ENCODE data around the gene FBXO36. TPM values are rescaled to one million over a fixed set of nuclear protein-coding genes. Genes with fewer than 3 reads are reported as not detected.

Gene FBXO36
- total and polyA plus RNA-seq, 2 donors (not counting 3 experiments of a cell fraction or from before 2014, with no cell fraction given): 0.53 to 1.2 TPM

GRCh38 chr2:229899604-229900003, 22.7 kb upstream of the FBXO36 start:
- DNase-seq (ENCODE audit: low read depth, low spot score) (no peak), FAIRE-seq (no peak)
- Histone ChIP-seq H3K27me3 (ENCODE audit: control insufficient read depth in 2 of 2, insufficient read depth in 2 of 2, low read length in 2 of 2) (no peaks in the 10 kb centered on the region), H3K9me1 (replicated peaks; ENCODE audit: control insufficient read depth, extremely low read depth, insufficient read depth, low read length) (no peaks in the 10 kb centered on the region), H3K27ac (ENCODE audit: insufficient read depth, low read depth, low read length) (no peak overlapping the region), H3K9ac (replicated peaks; ENCODE audit: extremely low read depth, insufficient read depth, low read length) (no peak overlapping the region), H3K79me2 (ENCODE audit: control insufficient read depth, insufficient read depth, low read length) (peaks cover 98% of the 10 kb centered on the region), H4K20me1 (replicated peaks; ENCODE audit: control insufficient read depth, extremely low read depth, insufficient read depth, low read length) (peaks cover 15% of the 10 kb centered on the region), H3K4me1 (ENCODE audit: control insufficient read depth, extremely low read depth, insufficient read depth, low read length) (peaks cover 9% of the 10 kb centered on the region), H3K4me2 (ENCODE audit: insufficient read depth, low read length) (no peak overlapping the region), H3K36me3 (ENCODE audit: control insufficient read depth in 2 of 2, extremely low read depth in 1 of 2, insufficient read depth in 2 of 2, low read length in 2 of 2) (peaks cover 0 to 2% of the 10 kb centered on the region in 2 experiments), H3K4me3 (replicated peaks in 1 of 3; ENCODE audit: insufficient read depth in 1 of 3, low read depth in 1 of 3, low read length in 3 of 3) (no peak overlapping the region), H2AFZ (ENCODE audit: low read depth, low read length) (no peak overlapping the region), H3K9me3 (replicated peaks; ENCODE audit: control insufficient read depth, insufficient read depth, low read length) (no peaks in the 10 kb centered on the region)
- ChIA-PET POLR2A (no interaction called here), CTCF (interaction anchor here (1.1 to 1.6 kb wide), 3 partner anchors 12 to 98 kb away, joined by 4 read pairs; no protein-coding TSS in a partner anchor)
- intact Hi-C loops (cut with micrococcal nuclease): no loop called here
- no TSS peak for BruUV-seq (replicated peaks)
- dilution Hi-C loops (cut with MboI; ENCODE audit: extremely low pct_ligation_motif_present, low sequenced_read_pairs): no loop called here
- TF ChIP-seq EZH2 (IDR thresholded peaks at IDR 0.05; ENCODE audit: borderline replicate concordance, low read depth, low read length, severe bottlenecking): no peak
- TF ChIP-seq JUN (IDR thresholded peaks at IDR 0.05; ENCODE audit: borderline replicate concordance, insufficient read depth, insufficient read length, low read depth): no peak
- no peak for TF ChIP-seq POLR2AphosphoS5 (IDR thresholded peaks at IDR 0.05; ENCODE audit: insufficient read depth, low read depth, low read length)
- no peak for TF ChIP-seq MYC (IDR thresholded peaks at IDR 0.05; ENCODE audit: low read depth, low read length)
- TF ChIP-seq FOS (IDR thresholded peaks at IDR 0.05; ENCODE audit: borderline replicate concordance, insufficient read depth, low read length): no peak

- Histone ChIP-seq H3K4me1 (ENCODE audit: control insufficient read depth, extremely low read depth, insufficient read depth, low read length) (peaks cover 9% of the 10 kb centered on the region), H3K4me3 (replicated peaks in 1 of 3; ENCODE audit: insufficient read depth in 1 of 3, low read depth in 1 of 3, low read length in 3 of 3) (no peak overlapping the region), H3K36me3 (ENCODE audit: control insufficient read depth in 2 of 2, extremely low read depth in 1 of 2, insufficient read depth in 2 of 2, low read length in 2 of 2) (peaks cover 0 to 2% of the 10 kb centered on the region in 2 experiments), H3K27ac (ENCODE audit: insufficient read depth, low read depth, low read length) (no peak overlapping the region), H4K20me1 (replicated peaks; ENCODE audit: control insufficient read depth, extremely low read depth, insufficient read depth, low read length) (peaks cover 12% of the 10 kb centered on the region), H3K9ac (replicated peaks; ENCODE audit: extremely low read depth, insufficient read depth, low read length) (no peak overlapping the region), H2AFZ (ENCODE audit: low read depth, low read length) (no peak overlapping the region), H3K4me2 (ENCODE audit: insufficient read depth, low read length) (no peak overlapping the region), H3K9me1 (replicated peaks; ENCODE audit: control insufficient read depth, extremely low read depth, insufficient read depth, low read length) (no peaks in the 10 kb centered on the region), H3K9me3 (replicated peaks; ENCODE audit: control insufficient read depth, insufficient read depth, low read length) (no peaks in the 10 kb centered on the region), H3K79me2 (ENCODE audit: control insufficient read depth, insufficient read depth, low read length) (peaks cover 98% of the 10 kb centered on the region), H3K27me3 (ENCODE audit: control insufficient read depth in 2 of 2, insufficient read depth in 2 of 2, low read length in 2 of 2) (no peaks in the 10 kb centered on the region)
- intact Hi-C loops (cut with micrococcal nuclease) (no loop called here), dilution Hi-C loops (cut with MboI; ENCODE audit: extremely low pct_ligation_motif_present, low sequenced_read_pairs) (no loop called here)
- POLR2A ChIA-PET: no interaction called here
- no TSS peak for BruUV-seq (replicated peaks)
- FAIRE-seq (no peak), DNase-seq (ENCODE audit: low read depth, low spot score) (no peak)
- CTCF ChIA-PET: no interaction called here
- TF ChIP-seq POLR2A (IDR thresholded peaks at IDR 0.05; ENCODE audit: low read depth, low read length): no peak
- TF ChIP-seq EZH2 (IDR thresholded peaks at IDR 0.05; ENCODE audit: borderline replicate concordance, low read depth, low read length, severe bottlenecking): no peak
- TF ChIP-seq CTCF (IDR thresholded peaks at IDR 0.05; ENCODE audit: extremely low read depth in 1 of 2, insufficient read depth in 1 of 2, low read depth in 1 of 2, low read length in 2 of 2): no peak
- TF ChIP-seq MYC (IDR thresholded peaks at IDR 0.05; ENCODE audit: low read depth, low read length): no peak
- TF ChIP-seq MAX (IDR thresholded peaks at IDR 0.05; ENCODE audit: insufficient read depth, insufficient read length): no peak
- no peak for TF ChIP-seq JUN (IDR thresholded peaks at IDR 0.05; ENCODE audit: borderline replicate concordance, insufficient read depth, insufficient read length, low read depth)
- no peak for TF ChIP-seq FOS (IDR thresholded peaks at IDR 0.05; ENCODE audit: borderline replicate concordance, insufficient read depth, low read length)
- no peak for TF ChIP-seq POLR2AphosphoS5 (IDR thresholded peaks at IDR 0.05; ENCODE audit: insufficient read depth, low read depth, low read length)
- no peak for TF ChIP-seq GATA2 (IDR thresholded peaks at IDR 0.05; ENCODE audit: insufficient read depth, insufficient read length, low read depth, low read length)
Observed at GRCh38 chr2:229900012-229900411, 22.3 kb upstream of the FBXO36 start.
